Head of caudate nucleus (tissue), 42 donors: ENCODE results near the gene MKRN3.

ENCODE experiments used
- DNase-seq, 42 donors: peaks; one replicate each; pipeline versions ENCODE4 v3.0.0 to v3.0.0-alpha.2; 2020 to 2021; ENCODE audit warnings: mixed read lengths in 7 of 42
- intact Hi-C: fragments of 100-400 bp; cut with DNase I; formaldehyde crosslinking; loops from one replicate; pipeline ENCODE4 v1.15.0; 2022

MKRN3 gene

DNA sequence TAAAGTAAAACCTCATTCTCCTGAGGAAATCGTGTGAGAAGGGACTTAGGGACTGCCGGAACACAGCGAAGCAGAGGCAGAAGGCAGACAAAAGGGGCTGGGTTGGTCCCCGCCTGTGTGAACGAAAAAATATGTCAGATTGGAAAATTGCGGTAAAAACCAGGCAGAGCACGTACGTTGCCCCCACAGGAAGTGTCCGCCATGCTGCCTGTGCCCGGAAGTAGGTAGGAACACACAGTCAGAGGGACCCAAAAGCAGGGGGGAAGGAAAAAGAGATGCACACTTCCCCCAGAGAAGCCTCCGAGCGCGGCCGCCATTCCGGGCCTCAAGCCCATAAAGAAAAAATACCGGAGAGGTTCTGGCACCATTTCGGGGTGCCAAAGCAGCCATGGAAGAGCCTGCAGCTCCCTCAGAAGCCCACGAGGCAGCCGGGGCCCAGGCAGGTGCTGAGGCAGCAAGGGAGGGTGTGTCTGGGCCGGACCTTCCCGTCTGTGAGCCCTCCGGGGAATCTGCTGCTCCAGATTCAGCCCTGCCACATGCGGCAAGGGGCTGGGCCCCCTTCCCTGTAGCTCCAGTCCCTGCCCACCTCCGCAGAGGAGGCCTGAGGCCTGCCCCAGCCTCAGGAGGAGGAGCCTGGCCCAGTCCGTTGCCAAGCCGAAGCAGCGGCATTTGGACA lies at the start of gene MKRN3:
Gene MKRN3, plus strand, starts transcription at position 280 of the 676 bp plus-strand sequence. Its CDS starts 109 bp downstream, at position 389.
- peak; percentile 21 to 88 (median 68) for DNase-seq
- intact Hi-C loops, result no loop called here

GRCh38 chr15:23516866-23517265 lies 48.6 kb upstream of the MKRN3 start:
- DNase-seq, result peak in 29 of 42 donors; percentile 7 to 73 (median 39)

DNA sequence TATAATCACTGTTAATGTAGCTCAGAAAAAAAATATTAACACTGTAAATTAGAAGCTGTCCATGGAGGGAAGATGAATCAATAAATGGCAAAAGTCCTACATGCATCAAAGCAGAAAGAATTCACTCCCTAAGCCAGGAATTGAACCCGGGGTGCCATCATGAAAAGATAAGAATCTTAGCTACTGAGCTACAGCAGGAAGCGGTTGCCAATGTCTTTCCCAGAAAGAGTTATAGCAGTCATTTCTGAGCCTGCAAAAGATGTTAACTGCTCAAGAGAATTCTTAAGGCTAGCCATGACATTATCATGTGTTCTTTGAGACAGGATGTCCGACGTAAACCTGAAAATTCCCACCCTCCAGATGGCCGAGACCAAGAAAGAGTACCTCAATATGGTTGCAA lies 47.4 kb upstream of the MKRN3 start:
- intact Hi-C loops, result no loop called here
- peak in 17 of 42 donors; percentile 3 to 53 (median 23) for DNase-seq

More at GRCh38 chr15:23516866-23517265, 48.6 kb upstream of the MKRN3 start:
- intact Hi-C loops, result no loop called here

DNA sequence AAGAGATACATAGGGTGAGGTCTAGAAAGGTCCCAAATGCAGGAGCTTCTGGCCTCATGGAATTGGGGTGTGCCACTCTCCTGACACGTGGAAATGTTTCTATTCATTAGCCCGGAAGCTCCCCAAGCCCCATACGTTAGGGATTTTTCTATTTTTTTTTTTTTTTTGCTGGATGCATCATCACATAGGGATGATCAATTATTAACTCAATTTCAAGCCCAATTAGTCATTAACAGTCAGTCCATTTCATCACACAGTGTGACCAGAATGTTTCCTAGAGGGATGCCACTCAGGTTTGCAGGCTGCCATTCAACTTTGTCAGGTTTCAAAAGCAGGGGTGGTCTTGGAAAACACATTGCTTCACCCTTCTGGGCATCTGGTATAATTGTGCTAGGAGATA lies 40.7 kb upstream of the MKRN3 start:
- DNase-seq, result no peak
- intact Hi-C loops, result no loop called here

- intact Hi-C loops, result no loop called here
- no peak for DNase-seq
Measured at GRCh38 chr15:23529891-23530290, 35.6 kb upstream of the MKRN3 start.

DNA sequence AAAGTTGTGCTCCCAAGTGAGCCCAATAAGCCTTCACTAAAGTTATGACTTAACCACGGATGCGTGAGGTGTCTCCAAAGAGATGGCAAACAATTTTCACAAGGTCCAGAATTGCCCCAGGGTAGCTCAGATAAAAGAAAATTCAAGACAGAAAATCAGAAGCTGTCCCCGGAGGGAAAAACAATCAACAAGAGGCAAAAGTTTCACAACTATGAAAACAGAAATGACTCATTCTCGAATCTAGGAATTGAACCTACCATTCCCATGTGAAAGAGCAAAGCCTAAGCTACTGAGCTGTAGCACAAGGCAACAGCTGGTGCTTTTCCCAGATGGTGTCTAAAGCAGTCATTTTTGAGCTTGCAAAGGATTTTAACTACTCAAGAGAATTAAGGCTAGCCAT lies 33.5 kb upstream of the MKRN3 start:
- peak in 7 of 42 donors; percentile 4 to 45 (median 25) for DNase-seq
- intact Hi-C loops, result no loop called here

DNA sequence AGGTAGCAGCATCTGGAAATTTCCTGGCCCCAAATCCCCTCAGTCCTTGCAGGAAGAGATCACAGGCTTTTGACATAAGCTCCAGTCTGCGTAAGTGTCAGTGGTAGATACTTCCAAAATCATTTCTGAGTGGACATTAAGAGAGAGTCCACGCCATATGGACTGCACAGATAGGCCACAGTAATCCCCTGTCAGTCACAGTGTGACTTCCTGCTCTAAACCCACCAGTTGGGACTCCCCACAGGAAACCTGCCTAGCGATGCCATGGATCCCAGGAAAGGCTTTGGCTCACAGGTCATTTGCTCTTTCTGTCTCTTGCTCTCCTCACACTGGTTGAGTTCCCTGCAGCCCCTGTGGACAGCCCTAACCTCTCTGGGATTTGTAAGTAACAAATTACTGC lies 28.8 kb upstream of the MKRN3 start:
- intact Hi-C loops, result no loop called here
- DNase-seq, result no peak

GRCh38 chr15:23538648-23539047 lies 26.8 kb upstream of the MKRN3 start:
- no peak for DNase-seq
- intact Hi-C loops, result no loop called here

GRCh38 chr15:23539892-23540291 lies 25.6 kb upstream of the MKRN3 start:
- intact Hi-C loops, result no loop called here
- DNase-seq, result no peak

DNA sequence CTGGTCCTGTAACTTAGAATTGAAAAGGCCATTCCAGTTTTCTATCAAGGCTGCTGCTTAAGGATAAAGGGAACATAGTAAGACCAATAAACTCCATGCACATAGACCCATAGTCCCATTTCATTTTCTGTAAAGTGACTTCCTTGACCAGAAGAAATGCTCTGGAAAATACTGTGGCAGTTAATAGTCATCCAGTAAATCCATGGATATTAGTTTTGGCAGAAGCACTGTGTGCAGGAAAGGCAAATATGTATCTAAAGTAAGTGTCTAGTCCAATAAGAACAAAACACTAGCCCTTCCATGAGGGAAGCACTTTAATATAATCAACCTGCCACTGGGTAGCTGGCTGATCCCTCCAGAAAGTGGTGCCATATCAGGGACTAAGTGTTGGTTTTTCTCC lies 19.3 kb upstream of the MKRN3 start:
- DNase-seq, result no peak
- intact Hi-C loops, result no loop called here

DNA sequence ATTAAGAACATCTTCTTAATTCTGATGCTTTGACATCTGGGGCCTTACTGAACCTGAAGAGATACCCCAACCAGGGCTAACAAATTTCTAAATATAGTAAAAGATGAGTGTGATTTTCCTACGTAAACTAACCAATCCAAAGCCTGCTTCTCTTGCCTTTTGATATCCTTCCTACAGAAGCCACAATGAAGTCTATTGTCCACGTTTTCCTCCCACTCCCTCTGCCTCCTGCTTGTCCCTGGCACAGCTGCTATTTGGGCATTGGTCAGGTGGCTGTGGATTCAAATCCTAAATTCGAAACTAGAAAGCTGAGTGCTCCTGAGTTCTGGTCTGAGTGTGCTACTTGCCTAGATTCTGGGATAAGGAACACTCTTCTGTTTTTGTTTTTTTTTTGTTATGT lies 17.4 kb upstream of the MKRN3 start:
- intact Hi-C loops, result no loop called here

GRCh38 chr15:23561914-23562313 lies 3.6 kb upstream of the MKRN3 start:
- peak in 6 of 42 donors; percentile 16 to 51 (median 28) for DNase-seq
- intact Hi-C loops, result no loop called here

More for the DNA sequence above, 17.4 kb upstream of the MKRN3 start:
- peak in 7 of 42 donors; percentile 7 to 28 (median 21) for DNase-seq

DNA sequence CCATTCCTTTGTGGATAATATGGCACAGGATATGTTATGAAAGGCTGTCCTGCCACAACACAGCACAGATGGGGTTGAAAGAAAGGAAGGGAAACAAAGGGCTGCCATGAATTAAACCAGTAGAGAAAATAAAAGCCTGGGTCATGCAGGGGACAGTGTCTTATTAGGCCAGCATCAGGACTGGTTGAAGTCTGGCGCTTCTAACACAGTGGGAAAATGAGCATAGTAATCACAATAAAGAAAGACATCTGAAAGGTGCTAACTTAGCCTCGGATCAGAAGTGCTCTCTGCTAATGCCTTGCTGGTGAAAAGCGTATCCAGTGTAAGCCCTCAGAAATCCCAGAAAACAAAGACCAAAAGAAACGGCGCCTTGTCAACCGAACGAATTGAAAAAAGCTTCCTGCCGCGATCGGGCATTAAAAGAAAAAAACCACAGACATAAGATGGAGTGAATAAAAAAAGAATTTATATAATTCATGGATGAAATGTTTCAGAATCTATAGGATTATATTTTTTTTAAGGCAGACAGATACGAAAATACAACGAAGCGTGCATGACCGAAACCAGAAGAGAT lies 566 bp upstream of the MKRN3 start:
- peak in 1 of 42 donors; percentile 26 for DNase-seq
- intact Hi-C loops, result no loop called here

DNA sequence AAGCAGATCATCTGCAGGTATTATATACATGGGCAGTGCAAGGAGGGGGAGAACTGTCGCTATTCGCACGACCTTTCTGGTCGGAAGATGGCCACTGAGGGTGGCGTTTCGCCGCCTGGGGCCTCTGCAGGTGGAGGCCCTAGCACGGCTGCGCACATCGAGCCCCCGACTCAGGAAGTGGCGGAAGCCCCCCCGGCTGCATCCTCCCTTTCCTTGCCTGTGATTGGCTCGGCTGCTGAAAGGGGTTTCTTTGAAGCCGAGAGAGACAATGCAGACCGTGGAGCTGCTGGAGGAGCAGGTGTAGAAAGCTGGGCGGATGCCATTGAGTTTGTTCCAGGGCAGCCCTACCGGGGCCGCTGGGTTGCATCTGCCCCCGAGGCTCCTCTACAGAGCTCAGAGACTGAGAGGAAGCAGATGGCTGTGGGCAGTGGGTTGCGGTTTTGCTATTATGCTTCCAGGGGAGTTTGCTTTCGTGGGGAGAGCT lies 639 bp downstream of the MKRN3 start:
- DNase-seq, result peak in 37 of 42 donors; percentile 7 to 85 (median 44)
- intact Hi-C loops, result no loop called here

GRCh38 chr15:23566651-23567050 lies 1.2 kb downstream of the MKRN3 start:
- intact Hi-C loops, result no loop called here
- DNase-seq, result no peak

- intact Hi-C loops, result no loop called here
- peak in 16 of 42 donors; percentile 18 to 73 (median 28) for DNase-seq
Measured at GRCh38 chr15:23567921-23568320, 2.4 kb downstream of the MKRN3 start.

- DNase-seq, result no peak
- intact Hi-C loops, result no loop called here
Measured at GRCh38 chr15:23569151-23569925, 3.9 kb downstream of the MKRN3 start.

DNA sequence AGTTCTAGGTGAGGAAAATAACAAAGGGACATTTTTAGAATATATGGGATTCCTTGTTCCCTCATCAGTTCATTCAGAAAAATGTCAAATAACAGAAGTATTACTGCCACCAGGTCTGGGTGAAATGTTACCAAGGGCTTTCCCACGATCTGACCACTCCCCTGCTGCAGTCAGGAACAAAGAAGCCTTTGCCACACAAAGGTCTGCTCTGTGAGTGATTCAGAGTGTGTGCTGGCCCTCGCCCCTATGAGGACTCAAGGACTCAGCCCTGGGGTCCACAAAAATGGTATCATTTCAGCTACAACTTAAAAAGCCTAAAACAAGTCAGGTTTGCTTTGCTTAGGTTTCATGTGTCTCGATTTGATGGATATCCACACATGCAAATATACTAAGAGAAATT lies 5.0 kb downstream of the MKRN3 start:
- intact Hi-C loops, result no loop called here

GRCh38 chr15:23572844-23573243 lies 7.4 kb downstream of the MKRN3 start:
- DNase-seq, result no peak

More for the DNA sequence above, 5.0 kb downstream of the MKRN3 start:
- DNase-seq, result peak in 24 of 42 donors; percentile 19 to 71 (median 46)

DNA sequence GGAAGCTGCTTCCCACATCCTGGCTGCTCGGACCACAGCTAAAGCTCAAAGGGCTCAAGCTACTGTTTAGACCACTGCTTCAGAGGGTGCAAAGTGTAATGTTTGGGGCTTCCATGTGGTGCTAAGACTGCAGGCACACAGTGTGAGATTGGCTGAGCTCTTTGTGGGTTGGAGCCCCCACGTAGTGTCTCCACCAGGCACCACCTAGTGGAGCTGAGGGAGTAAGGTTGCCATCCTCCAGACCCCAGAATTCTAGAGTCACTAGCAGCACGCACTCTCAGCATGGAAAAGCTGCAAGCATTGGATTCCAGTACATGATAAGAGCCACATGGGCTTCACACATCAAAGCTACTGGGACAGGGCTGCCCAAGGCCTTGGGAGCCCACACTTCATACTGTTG lies 9.3 kb downstream of the MKRN3 start:
- intact Hi-C loops, result no loop called here
- no peak for DNase-seq

More at GRCh38 chr15:23572844-23573243, 7.4 kb downstream of the MKRN3 start:
- intact Hi-C loops, result no loop called here
